ENCODE data around the gene SWAP70.

The SWAP70 gene

GRCh38 chr11:9735919-9736318, 72.0 kb downstream of the SWAP70 start:
- Histone ChIP-seq H3K27ac (ENCODE audit: low read depth, low read length) (peak overlapping the region; percentile 85), H3K4me2 (ENCODE audit: low read length) (peak overlapping the region; percentile 63), H4K20me1 (ENCODE audit: control insufficient read depth, insufficient read depth, low read depth, low read length) (peaks cover 2% of the 10 kb centered on the region; the same call in 1 of the 2 replicates), H3K79me2 (ENCODE audit: control insufficient read depth, low read length) (peaks cover 94% of the 10 kb centered on the region), H3F3A (ENCODE audit: control insufficient read depth, insufficient read depth) (peaks cover 92% of the 10 kb centered on the region), H3K27me3 (ENCODE audit: control insufficient read depth, low read length) (no peaks in the 10 kb centered on the region), H3K9me3 (ENCODE audit: control insufficient read depth, insufficient read depth, low read length) (no peaks in the 10 kb centered on the region), H3K36me3 (ENCODE audit: control insufficient read depth, low read length) (peaks cover 97% of the 10 kb centered on the region), H3K9me2 (replicated peaks; ENCODE audit: control insufficient read depth, low read length) (no peaks in the 10 kb centered on the region), H3K4me3 (ENCODE audit: low read length) (peak overlapping the region; percentile 51), H3K4me1 (ENCODE audit: control insufficient read depth, low read length) (peaks cover 100% of the 10 kb centered on the region)
- TF ChIP-seq EZH2phosphoT487 (IDR thresholded peaks at IDR 0.05; ENCODE audit: borderline replicate concordance, low read length) (no peak), CTCF (IDR thresholded peaks at IDR 0.05; ENCODE audit: low read depth, low read length, poor library complexity, severe bottlenecking) (no peak)

- H3K27me3 ChIP-seq (ENCODE audit: control insufficient read depth, low read length), result no peaks in the 10 kb centered on the region
- TF ChIP-seq EZH2phosphoT487 (IDR thresholded peaks at IDR 0.05; ENCODE audit: borderline replicate concordance, low read length) (no peak), CTCF (IDR thresholded peaks at IDR 0.05; ENCODE audit: low read depth, low read length, poor library complexity, severe bottlenecking) (no peak)
- H3K4me3 ChIP-seq (ENCODE audit: low read length), result peak overlapping the region; percentile 51
- H3F3A ChIP-seq (ENCODE audit: control insufficient read depth, insufficient read depth), result peaks cover 92% of the 10 kb centered on the region
- H3K4me2 ChIP-seq (ENCODE audit: low read length), result peak overlapping the region; percentile 63
- peaks cover 93% of the 10 kb centered on the region for H3K79me2 ChIP-seq (ENCODE audit: control insufficient read depth, low read length)
- H3K9me2 ChIP-seq (replicated peaks; ENCODE audit: control insufficient read depth, low read length), result no peaks in the 10 kb centered on the region
- peaks cover 2% of the 10 kb centered on the region; the same call in 1 of the 2 replicates for H4K20me1 ChIP-seq (ENCODE audit: control insufficient read depth, insufficient read depth, low read depth, low read length)
- H3K4me1 ChIP-seq (ENCODE audit: control insufficient read depth, low read length), result peaks cover 98% of the 10 kb centered on the region
- peak overlapping the region; percentile 85 for H3K27ac ChIP-seq (ENCODE audit: low read depth, low read length)
- no peaks in the 10 kb centered on the region for H3K9me3 ChIP-seq (ENCODE audit: control insufficient read depth, insufficient read depth, low read length)
- peaks cover 96% of the 10 kb centered on the region for H3K36me3 ChIP-seq (ENCODE audit: control insufficient read depth, low read length)
These were observed 72.5 kb downstream of the SWAP70 start for GRCh38 chr11:9736365-9736764.

GRCh38 chr11:9738116-9738515, 74.2 kb downstream of the SWAP70 start:
- peaks cover 90% of the 10 kb centered on the region for H3F3A ChIP-seq (ENCODE audit: control insufficient read depth, insufficient read depth)
- no peaks in the 10 kb centered on the region for H3K27me3 ChIP-seq (ENCODE audit: control insufficient read depth, low read length)
- H3K9me2 ChIP-seq (replicated peaks; ENCODE audit: control insufficient read depth, low read length), result no peaks in the 10 kb centered on the region
- no peak for TF ChIP-seq EZH2phosphoT487 (IDR thresholded peaks at IDR 0.05; ENCODE audit: borderline replicate concordance, low read length)
- no peak for TF ChIP-seq CTCF (IDR thresholded peaks at IDR 0.05; ENCODE audit: low read depth, low read length, poor library complexity, severe bottlenecking)
- H3K27ac ChIP-seq (ENCODE audit: low read depth, low read length), result peak overlapping the region; percentile 85
- H3K36me3 ChIP-seq (ENCODE audit: control insufficient read depth, low read length), result peaks cover 92% of the 10 kb centered on the region
- H3K79me2 ChIP-seq (ENCODE audit: control insufficient read depth, low read length), result peaks cover 83% of the 10 kb centered on the region
- H3K9me3 ChIP-seq (ENCODE audit: control insufficient read depth, insufficient read depth, low read length), result no peaks in the 10 kb centered on the region
- H3K4me2 ChIP-seq (ENCODE audit: low read length), result peak overlapping the region; percentile 57
- peak overlapping the region; percentile 59 for H3K4me3 ChIP-seq (ENCODE audit: low read length)
- peaks cover 2% of the 10 kb centered on the region; the same call in 1 of the 2 replicates for H4K20me1 ChIP-seq (ENCODE audit: control insufficient read depth, insufficient read depth, low read depth, low read length)
- peaks cover 92% of the 10 kb centered on the region for H3K4me1 ChIP-seq (ENCODE audit: control insufficient read depth, low read length)
